Left cardiac atrium (tissue), 4 donors: ENCODE measurements around the gene MAST2. TPM values are rescaled to one million over a fixed set of nuclear protein-coding genes. Genes with fewer than 3 reads are reported as not detected.
"Not testable (repeated sequence)": the region's sequence is repeated elsewhere in the genome, so short reads cannot be mapped to it uniquely, and the experiment has no call there.

Experiments used
- ATAC-seq, 2 donors: fragments of 200-7000 bp; cut with Tn5 transposase; one replicate each; pipeline ENCODE4 v1.9.1; 2020; ENCODE audit warnings: mild to moderate bottlenecking in 2 of 2, moderate library complexity in 2 of 2
- DNase-seq: peaks from one replicate; pipeline ENCODE4 v3.0.0-alpha.2; 2020
- intact Hi-C, 2 donors: fragments of 100-400 bp; cut with DNase I; formaldehyde crosslinking; loops; one replicate each; pipeline versions ENCODE4 v1.14.1 to v1.15.1; 2022 to 2023
- total RNA-seq, 2 donors: library from RNA; stranded (reverse); fragmentation: NEBNext Ultra II Directional; extraction: Animal tissue kit (Norgen Biotek cat#: 25700); gene quantifications; one replicate each; pipeline ENCODE4 v1.2.1, GENCODE V29; 2021
- donor health status: DM: no; HTN: yes; CAD: no.
- donor health status: DM: no; HTN: yes; CAD: no; lungs with severe emphysema.
- donor health status: DM: yes; HTN: yes; CAD: no.
- donor health status: Dilated cardiomyopathy.

MAST2 gene
- total RNA-seq, 2 donors from 2014 or later = 66.7 to 73.5 TPM

GRCh38 chr1:45961936-45962335 is 158.5 kb downstream of the MAST2 start:
- intact Hi-C loops, DNase-seq, ATAC-seq: not testable (repeated sequence)

GRCh38 chr1:45968941-45969666 is 165.7 kb downstream of the MAST2 start:
- intact Hi-C loops = no loop called here
- DNase-seq (no peak), ATAC-seq (no peak)

GRCh38 chr1:45969866-45970265 is 166.5 kb downstream of the MAST2 start:
- DNase-seq (no peak), ATAC-seq (no peak)
- intact Hi-C loops = no loop called here

- DNase-seq (no peak), ATAC-seq (no peak)
- intact Hi-C loops = no loop called here
These were observed 167.9 kb downstream of the MAST2 start for GRCh38 chr1:45971335-45971734.

GRCh38 chr1:45971922-45972531 is 168.6 kb downstream of the MAST2 start:
- no peak for DNase-seq
- ATAC-seq = no peak
- intact Hi-C loops = no loop called here

- intact Hi-C loops = no loop called here
- no peak for ATAC-seq
- no peak for DNase-seq
These were observed 169.2 kb downstream of the MAST2 start for GRCh38 chr1:45972621-45973020.

- intact Hi-C loops = no loop called here
- ATAC-seq (no peak), DNase-seq (no peak)
These were observed 169.7 kb downstream of the MAST2 start for GRCh38 chr1:45973121-45973520.

- no peak for DNase-seq
- intact Hi-C loops = no loop called here
These were observed 171.3 kb downstream of the MAST2 start for GRCh38 chr1:45974541-45975269.

GRCh38 chr1:45976623-45977022 is 173.2 kb downstream of the MAST2 start:
- ATAC-seq = no peak
- intact Hi-C loops = no loop called here
- DNase-seq = no peak

More at GRCh38 chr1:45974541-45975269, 171.3 kb downstream of the MAST2 start:
- no peak for ATAC-seq

- no peak for ATAC-seq
- intact Hi-C loops = no loop called here
- DNase-seq = no peak
These were observed 175.8 kb downstream of the MAST2 start for GRCh38 chr1:45979074-45979777.

- intact Hi-C loops = no loop called here
- no peak for DNase-seq
- ATAC-seq = no peak
These were observed 176.4 kb downstream of the MAST2 start for GRCh38 chr1:45979778-45980176.

GRCh38 chr1:45982359-45982758 is 178.9 kb downstream of the MAST2 start:
- intact Hi-C loops = no loop called here
- DNase-seq = no peak
- ATAC-seq = no peak

- no peak for ATAC-seq
- intact Hi-C loops = no loop called here
- DNase-seq = no peak
These were observed 180.6 kb downstream of the MAST2 start for GRCh38 chr1:45983967-45984366.

- ATAC-seq (no peak), DNase-seq (no peak)
- intact Hi-C loops = no loop called here
These were observed 183.8 kb downstream of the MAST2 start for GRCh38 chr1:45987204-45987603.

- DNase-seq (no peak), ATAC-seq (no peak)
- intact Hi-C loops = no loop called here
These were observed 185.8 kb downstream of the MAST2 start for GRCh38 chr1:45989249-45989648.

- ATAC-seq = no peak
- intact Hi-C loops = no loop called here
These were observed 191.0 kb downstream of the MAST2 start for GRCh38 chr1:45994423-45994822.

GRCh38 chr1:45995298-45995697 is 191.9 kb downstream of the MAST2 start:
- ATAC-seq = no peak
- intact Hi-C loops = no loop called here
- no peak for DNase-seq

More at GRCh38 chr1:45994423-45994822, 191.0 kb downstream of the MAST2 start:
- no peak for DNase-seq

GRCh38 chr1:45998020-45998617 is 194.7 kb downstream of the MAST2 start:
- DNase-seq (no peak), ATAC-seq (peak; percentile 57 to 70)
- intact Hi-C loops = no loop called here

- intact Hi-C loops = no loop called here
- ATAC-seq (no peak), DNase-seq (no peak)
These were observed 196.1 kb downstream of the MAST2 start for GRCh38 chr1:45999507-45999906.
